Measurements from ENCODE around the gene COPG1.

DNA sequence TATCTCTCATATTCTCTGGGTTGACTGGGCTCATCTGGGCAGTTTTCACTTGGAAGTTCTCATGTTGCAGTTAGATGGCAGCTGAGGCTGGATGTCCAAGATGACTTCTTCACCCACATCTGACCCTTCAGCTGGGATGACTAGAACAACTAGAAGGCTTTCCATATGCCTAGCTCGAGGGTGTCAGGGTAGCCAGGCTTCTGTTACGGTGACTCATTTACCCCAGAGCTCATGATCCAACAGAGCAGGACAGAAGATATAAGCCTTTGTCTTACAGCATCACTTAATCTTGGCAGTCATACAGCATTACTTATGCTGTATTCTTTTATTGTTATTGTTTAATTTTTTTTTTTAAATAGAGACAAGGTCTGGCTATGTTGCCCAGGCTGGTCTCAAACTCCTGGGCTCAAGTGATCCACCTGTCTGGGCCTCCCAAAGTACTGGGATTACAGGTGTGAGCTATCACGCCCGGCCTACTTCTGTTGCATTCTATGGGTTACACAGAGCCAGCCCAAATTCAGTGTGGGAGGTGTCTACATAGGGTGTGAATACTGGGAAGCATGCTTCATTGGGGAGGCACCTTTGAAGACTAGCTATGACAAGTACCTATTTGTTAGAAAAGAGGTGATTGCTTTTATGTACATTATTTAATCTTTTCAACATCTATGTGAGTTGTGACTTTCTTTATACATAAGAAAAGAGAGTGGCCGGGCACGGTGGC lies 40.0 kb downstream of the COPG1 start:
- TF ChIP-seq, protein P1, sequence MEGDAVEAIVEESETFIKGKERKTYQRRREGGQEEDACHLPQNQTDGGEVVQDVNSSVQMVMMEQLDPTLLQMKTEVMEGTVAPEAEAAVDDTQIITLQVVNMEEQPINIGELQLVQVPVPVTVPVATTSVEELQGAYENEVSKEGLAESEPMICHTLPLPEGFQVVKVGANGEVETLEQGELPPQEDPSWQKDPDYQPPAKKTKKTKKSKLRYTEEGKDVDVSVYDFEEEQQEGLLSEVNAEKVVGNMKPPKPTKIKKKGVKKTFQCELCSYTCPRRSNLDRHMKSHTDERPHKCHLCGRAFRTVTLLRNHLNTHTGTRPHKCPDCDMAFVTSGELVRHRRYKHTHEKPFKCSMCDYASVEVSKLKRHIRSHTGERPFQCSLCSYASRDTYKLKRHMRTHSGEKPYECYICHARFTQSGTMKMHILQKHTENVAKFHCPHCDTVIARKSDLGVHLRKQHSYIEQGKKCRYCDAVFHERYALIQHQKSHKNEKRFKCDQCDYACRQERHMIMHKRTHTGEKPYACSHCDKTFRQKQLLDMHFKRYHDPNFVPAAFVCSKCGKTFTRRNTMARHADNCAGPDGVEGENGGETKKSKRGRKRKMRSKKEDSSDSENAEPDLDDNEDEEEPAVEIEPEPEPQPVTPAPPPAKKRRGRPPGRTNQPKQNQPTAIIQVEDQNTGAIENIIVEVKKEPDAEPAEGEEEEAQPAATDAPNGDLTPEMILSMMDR (IDR thresholded peaks at IDR 0.05): no peak
- TF ChIP-seq EP300 (IDR thresholded peaks at IDR 0.05) (no peak), POLR2AphosphoS5 (IDR thresholded peaks at IDR 0.05) (no peak)
